ENCODE measurements around the gene CYLD. TPM values are rescaled to one million over a fixed set of nuclear protein-coding genes. Genes with fewer than 3 reads are reported as not detected.

Gene CYLD
- total and polyA plus RNA-seq, 11 donors, result 7.5 to 68.8 (median 38.8) TPM

- TF ChIP-seq POLR2A (IDR thresholded peaks at IDR 0.05), result no peak
- no peak for TF ChIP-seq CTCF (IDR thresholded peaks at IDR 0.05)
- H3K4me1 ChIP-seq, result peaks cover 3 to 56% (median 25%) of the 10 kb centered on the region in 12 donors
- intact Hi-C loops (cut with DNase I), result loop anchor here in 7 of 10 donors (2.0 to 10.0 kb wide), 5 partner anchors 41 to 79 kb away; partner anchors contain the start of gene NOD2 (in 1 of the 7)
- H3K27ac ChIP-seq, result peak overlapping the region in 3 of 12 donors; percentile 89 to 97 (median 91)
- 69 to 79% (median 75%) methylated on average over 3 of the region's 3 CpGs for WGBS, 4 donors
- H3K4me3 ChIP-seq, result peak overlapping the region in 5 of 12 donors; percentile 92 to 96 (median 95)
- H3K36me3 ChIP-seq, result peaks cover 0 to 25% (median 0%) of the 10 kb centered on the region in 9 donors
- DNase-seq (no peak), ATAC-seq (no peak)
- no peaks in the 10 kb centered on the region for H3K9me3 ChIP-seq
- H3K27me3 ChIP-seq, result no peaks in the 10 kb centered on the region
These were observed 1.8 kb downstream of the CYLD start for GRCh38 chr16:50743581-50744225.

- TF ChIP-seq POLR2A (IDR thresholded peaks at IDR 0.05), result no peak
- TF ChIP-seq CTCF (IDR thresholded peaks at IDR 0.05), result no peak
- Histone ChIP-seq H3K4me1 (peaks cover 3 to 59% (median 26%) of the 10 kb centered on the region in 12 donors), H3K36me3 (peaks cover 0 to 36% (median 4%) of the 10 kb centered on the region in 9 donors), H3K27ac (peak overlapping the region in 1 of 12 donors; percentile 97), H3K27me3 (no peaks in the 10 kb centered on the region), H3K9me3 (no peaks in the 10 kb centered on the region), H3K4me3 (peak overlapping the region in 1 of 12 donors; percentile 92)
- intact Hi-C loops (cut with DNase I), result loop anchor here in 9 of 10 donors (5.0 to 10.0 kb wide), 5 partner anchors 43 to 78 kb away; partner anchors contain the start of gene NOD2 (in 1 of the 9)
- WGBS, 4 donors, result 65 to 75% (median 68%) methylated on average over 3 of the region's 3 CpGs
- no peak for DNase-seq
- ATAC-seq, result no peak
These were observed 3.0 kb downstream of the CYLD start for GRCh38 chr16:50744881-50745280.

GRCh38 chr16:50745940-50746339 is 4.1 kb downstream of the CYLD start:
- no peak for ATAC-seq
- Histone ChIP-seq H3K4me3 (peak overlapping the region in 1 of 12 donors; percentile 92), H3K27me3 (no peaks in the 10 kb centered on the region), H3K9me3 (no peaks in the 10 kb centered on the region), H3K27ac (peak overlapping the region in 1 of 12 donors; percentile 97), H3K36me3 (peaks cover 0 to 44% (median 10%) of the 10 kb centered on the region in 9 donors), H3K4me1 (peaks cover 3 to 67% (median 29%) of the 10 kb centered on the region in 12 donors)
- no peak for DNase-seq
- TF ChIP-seq CTCF (IDR thresholded peaks at IDR 0.05) (no peak), POLR2A (IDR thresholded peaks at IDR 0.05) (no peak)
- 89 to 96% (median 92%) methylated on average over 4 of the region's 4 CpGs for WGBS, 4 donors
- intact Hi-C loops (cut with DNase I), result loop anchor here in 4 of 10 donors (5.0 to 10.0 kb wide), 3 partner anchors 51 to 79 kb away; partner anchors contain the start of gene NOD2 (in 1 of the 4)

Measured in heart left ventricle (tissue), 16 donors.